AG04450 (cell line): ENCODE data around the gene UVRAG. TPM values are rescaled to one million over a fixed set of nuclear protein-coding genes. Genes with fewer than 3 reads are reported as not detected.

ENCODE experiments used
- CTCF ChIA-PET: fragments of 300-600, 350-600 bp; formaldehyde crosslinking; extraction: SDS; loops from one replicate; lab custom pipeline; 2022; ENCODE audit warnings: antibody characterized with exemption, inconsistent platforms; lab: Charles Lee
- POLR2A ChIA-PET: fragments of 350-600 bp; formaldehyde crosslinking; extraction: SDS; loops from one replicate; lab custom pipeline; 2021; ENCODE audit warnings: antibody characterized with exemption, inconsistent platforms; lab: Yijun Ruan, JAX
- DNase-seq: peaks from one replicate; pipeline ENCODE4 v3.0.0-alpha.2; 2011; ENCODE audit warnings: low read depth, low spot score
- H3K27ac ChIP-seq: one replicate; pipeline ENCODE4 v1.5.1; 2012; ENCODE audit warnings: low read depth, low read length, control low read depth
- H3K27me3 ChIP-seq: one replicate; pipeline ENCODE4 v1.6.0; 2012; ENCODE audit warnings: low read length; ENCODE audit not compliant: control insufficient read depth, insufficient read depth
- H3K4me3 ChIP-seq: 2 replicates; pipeline ENCODE4 v1.5.1; 2011; ENCODE audit warnings: mild to moderate bottlenecking, low read depth, low read length, control low read depth
- H3K9me3 ChIP-seq: 2 replicates; pipeline ENCODE4 v1.5.1; 2012; ENCODE audit warnings: low read length; ENCODE audit not compliant: control insufficient read depth, insufficient read depth
- polyA plus RNA-seq: library from polyadenylated mRNA; depleted of rRNA; stranded (reverse); fragments of >200 nt; gene quantifications from 2 replicates; pipeline ENCODE4 v1.2.3, GENCODE V29; 2011
- TF ChIP-seq, protein P1 (sequence below): IDR thresholded peaks from 2 replicates; pipeline ENCODE4 v1.5.1; 2011; ENCODE audit warnings: low read depth, low read length, control low read depth, inconsistent platforms

The UVRAG gene
- polyA plus RNA-seq, 1 experiment: 11.6 TPM

DNA sequence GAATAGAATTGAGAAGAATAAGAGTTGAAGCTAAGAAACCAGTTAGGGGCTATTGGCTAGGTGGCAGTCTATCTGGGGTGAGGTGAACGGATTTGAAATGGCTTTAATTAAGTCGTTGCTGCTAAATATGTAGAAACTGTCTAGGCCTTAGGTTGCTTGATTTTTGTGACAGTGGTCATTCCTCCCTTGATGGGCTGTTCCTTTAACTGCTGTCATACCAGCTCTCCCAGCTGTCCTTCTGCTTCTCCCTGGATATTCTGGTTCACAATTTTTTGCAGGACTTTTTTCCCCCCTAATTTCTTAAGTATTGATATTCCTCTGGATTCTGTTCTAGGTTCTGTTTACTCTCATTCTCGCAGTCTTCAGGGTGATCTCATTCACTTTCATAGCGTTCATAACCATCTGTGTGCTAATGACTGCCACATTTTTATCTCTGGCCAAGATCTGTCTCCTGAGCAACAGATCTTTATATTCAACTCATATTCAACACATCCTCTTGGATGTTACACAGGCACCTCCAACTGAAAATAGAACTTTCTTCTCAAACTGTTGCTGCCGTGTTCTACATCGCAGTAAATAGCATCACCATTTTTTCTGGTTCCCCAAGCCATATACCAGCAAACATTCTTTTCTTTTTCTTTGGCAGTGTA is 134.1 kb downstream of the UVRAG start:
- no peak for DNase-seq
- TF ChIP-seq, protein P1, sequence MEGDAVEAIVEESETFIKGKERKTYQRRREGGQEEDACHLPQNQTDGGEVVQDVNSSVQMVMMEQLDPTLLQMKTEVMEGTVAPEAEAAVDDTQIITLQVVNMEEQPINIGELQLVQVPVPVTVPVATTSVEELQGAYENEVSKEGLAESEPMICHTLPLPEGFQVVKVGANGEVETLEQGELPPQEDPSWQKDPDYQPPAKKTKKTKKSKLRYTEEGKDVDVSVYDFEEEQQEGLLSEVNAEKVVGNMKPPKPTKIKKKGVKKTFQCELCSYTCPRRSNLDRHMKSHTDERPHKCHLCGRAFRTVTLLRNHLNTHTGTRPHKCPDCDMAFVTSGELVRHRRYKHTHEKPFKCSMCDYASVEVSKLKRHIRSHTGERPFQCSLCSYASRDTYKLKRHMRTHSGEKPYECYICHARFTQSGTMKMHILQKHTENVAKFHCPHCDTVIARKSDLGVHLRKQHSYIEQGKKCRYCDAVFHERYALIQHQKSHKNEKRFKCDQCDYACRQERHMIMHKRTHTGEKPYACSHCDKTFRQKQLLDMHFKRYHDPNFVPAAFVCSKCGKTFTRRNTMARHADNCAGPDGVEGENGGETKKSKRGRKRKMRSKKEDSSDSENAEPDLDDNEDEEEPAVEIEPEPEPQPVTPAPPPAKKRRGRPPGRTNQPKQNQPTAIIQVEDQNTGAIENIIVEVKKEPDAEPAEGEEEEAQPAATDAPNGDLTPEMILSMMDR: no peak
- ChIA-PET POLR2A (no interaction called here), CTCF (no interaction called here)
- Histone ChIP-seq H3K27me3 (no peaks in the 10 kb centered on the region), H3K27ac (no peak overlapping the region), H3K4me3 (no peak overlapping the region), H3K9me3 (no peaks in the 10 kb centered on the region)

DNA sequence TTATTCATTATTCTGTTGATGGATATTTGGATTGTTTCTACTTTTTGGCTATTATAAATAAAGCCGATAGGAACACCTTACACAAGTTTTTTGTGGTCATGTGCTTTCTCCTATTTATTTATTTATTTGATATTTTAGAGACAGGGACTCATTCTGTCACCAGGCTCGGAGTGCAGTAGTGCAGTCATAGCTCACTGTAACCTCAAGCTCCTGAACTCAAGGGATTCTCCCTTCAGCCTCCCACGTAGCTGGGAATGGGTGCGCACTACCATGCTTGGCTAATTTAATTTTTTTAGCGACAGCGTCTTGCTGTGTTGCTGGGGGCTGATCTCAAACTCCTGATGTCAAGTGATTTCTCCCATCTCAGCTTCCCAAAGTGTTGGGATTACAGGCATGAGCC is 135.1 kb downstream of the UVRAG start:
- no peak overlapping the region for H3K4me3 ChIP-seq
- CTCF ChIA-PET: no interaction called here
- DNase-seq: no peak
- H3K9me3 ChIP-seq: no peaks in the 10 kb centered on the region
- TF ChIP-seq, protein P1: no peak
- no peaks in the 10 kb centered on the region for H3K27me3 ChIP-seq
- POLR2A ChIA-PET: no interaction called here
- H3K27ac ChIP-seq: no peak overlapping the region

GRCh38 chr11:75954039-75954438 is 139.0 kb downstream of the UVRAG start:
- ChIA-PET CTCF (no interaction called here), POLR2A (no interaction called here)
- TF ChIP-seq, protein P1: no peak
- no peak overlapping the region for H3K4me3 ChIP-seq
- H3K9me3 ChIP-seq: no peaks in the 10 kb centered on the region
- H3K27me3 ChIP-seq: no peaks in the 10 kb centered on the region
- no peak overlapping the region for H3K27ac ChIP-seq
- DNase-seq: no peak

DNA sequence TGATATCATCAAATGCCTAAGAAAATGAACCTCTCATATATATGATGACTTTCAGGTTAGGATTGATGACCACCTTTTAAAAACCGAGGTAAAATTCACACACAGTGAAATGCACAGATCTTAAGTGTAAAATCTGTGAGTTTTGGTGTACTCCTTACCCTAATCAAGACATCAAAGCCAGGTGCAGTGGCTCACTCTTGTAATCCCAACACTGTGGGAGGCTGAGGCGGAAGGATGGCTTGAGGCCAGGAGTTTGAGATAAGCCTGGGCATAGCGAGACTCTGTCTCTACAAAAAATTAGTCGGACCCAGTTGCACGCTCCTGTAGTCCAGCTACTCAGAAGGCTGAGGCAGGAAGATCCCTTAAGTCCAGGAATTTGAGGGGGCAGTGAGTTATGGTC is 140.4 kb downstream of the UVRAG start:
- ChIA-PET CTCF (no interaction called here), POLR2A (no interaction called here)
- TF ChIP-seq, protein P1: no peak
- Histone ChIP-seq H3K27me3 (no peaks in the 10 kb centered on the region), H3K9me3 (no peaks in the 10 kb centered on the region), H3K4me3 (no peak overlapping the region), H3K27ac (no peak overlapping the region)
- no peak for DNase-seq

DNA sequence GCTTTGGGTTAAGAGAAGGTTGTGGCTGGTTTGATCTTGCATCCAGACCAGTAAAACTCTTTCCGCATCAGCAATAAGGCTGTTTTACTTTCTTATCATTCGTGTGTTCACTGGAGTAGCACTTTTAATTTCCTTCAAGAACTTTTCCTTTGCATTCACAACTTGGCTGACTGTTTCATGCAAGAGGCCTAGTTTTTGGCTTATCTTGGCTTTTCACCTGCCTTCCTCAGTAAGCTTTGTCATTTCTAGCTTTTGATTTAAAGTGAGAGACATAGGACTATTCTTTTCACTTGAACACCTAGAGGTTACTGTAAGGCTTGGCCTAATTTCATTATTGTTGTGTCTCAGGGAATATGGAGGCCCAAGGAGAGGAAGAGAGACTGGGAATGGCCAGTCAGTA is 144.5 kb downstream of the UVRAG start:
- Histone ChIP-seq H3K27me3 (no peaks in the 10 kb centered on the region), H3K4me3 (no peak overlapping the region), H3K9me3 (no peaks in the 10 kb centered on the region), H3K27ac (no peak overlapping the region)
- DNase-seq: no peak
- TF ChIP-seq, protein P1: no peak
- ChIA-PET POLR2A (no interaction called here), CTCF (no interaction called here)
